WERI-Rb-1 (cell line): ENCODE measurements around the gene SNAP29.

ENCODE experiments used
- DNase-seq: peaks from one replicate; pipeline ENCODE4 v3.0.0-alpha.2; 2020
- H3K27ac ChIP-seq: fragments of 250-450 bp; sonication (Bioruptor Pico); 2 replicates; pipeline ENCODE4 v1.5.1; 2020; ENCODE audit warnings: mild to moderate bottlenecking, moderate library complexity
- H3K27me3 ChIP-seq: fragments of 250-450 bp; sonication (Bioruptor Pico); 2 replicates; pipeline ENCODE4 v1.5.1; 2021; ENCODE audit warnings: mild to moderate bottlenecking, low read depth, moderate library complexity; ENCODE audit not compliant: insufficient read depth, severe bottlenecking
- H3K36me3 ChIP-seq: fragments of 250-450 bp; sonication (Bioruptor Pico); 2 replicates; pipeline ENCODE4 v1.5.1; 2020; ENCODE audit warnings: mild to moderate bottlenecking, moderate library complexity
- H3K4me3 ChIP-seq: 2 replicates; pipeline ENCODE4 v1.5.1; 2011; ENCODE audit warnings: low read depth, mild to moderate bottlenecking, control low read depth, low read length
- H3K9me3 ChIP-seq: fragments of 250-450 bp; sonication (Bioruptor Pico); 2 replicates; pipeline ENCODE4 v1.5.1; 2021; ENCODE audit warnings: mild to moderate bottlenecking, moderate library complexity; ENCODE audit not compliant: severe bottlenecking
- TF ChIP-seq, protein P1 (sequence below): IDR thresholded peaks from 2 replicates; pipeline ENCODE4 v1.5.1; 2011; ENCODE audit warnings: low read depth, mild to moderate bottlenecking, control low read depth, inconsistent platforms, low read length

The SNAP29 gene

DNA sequence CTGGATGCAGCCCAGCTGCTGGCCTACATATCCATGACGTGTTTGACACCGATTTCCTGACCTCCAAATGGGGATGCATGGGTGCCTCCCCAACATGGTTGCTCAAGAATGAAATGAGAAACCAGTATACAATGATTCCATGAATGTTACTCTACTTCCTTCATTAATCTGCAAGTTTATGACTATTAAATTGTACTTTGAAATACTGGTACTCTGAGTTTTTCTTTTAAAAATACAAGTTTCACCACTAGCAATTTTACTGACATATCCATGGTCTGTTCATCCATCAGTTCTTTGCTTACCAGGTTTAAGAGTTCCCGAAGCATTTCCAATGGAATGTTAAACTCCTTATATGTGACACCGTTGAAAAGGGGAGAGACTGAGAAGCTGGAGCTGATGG lies 45.8 kb upstream of the SNAP29 start:
- Histone ChIP-seq H3K27ac (no peak overlapping the region), H3K27me3 (no peaks in the 10 kb centered on the region), H3K9me3 (no peaks in the 10 kb centered on the region), H3K36me3 (peaks cover 66% of the 10 kb centered on the region), H3K4me3 (no peak overlapping the region)
- TF ChIP-seq, protein P1, sequence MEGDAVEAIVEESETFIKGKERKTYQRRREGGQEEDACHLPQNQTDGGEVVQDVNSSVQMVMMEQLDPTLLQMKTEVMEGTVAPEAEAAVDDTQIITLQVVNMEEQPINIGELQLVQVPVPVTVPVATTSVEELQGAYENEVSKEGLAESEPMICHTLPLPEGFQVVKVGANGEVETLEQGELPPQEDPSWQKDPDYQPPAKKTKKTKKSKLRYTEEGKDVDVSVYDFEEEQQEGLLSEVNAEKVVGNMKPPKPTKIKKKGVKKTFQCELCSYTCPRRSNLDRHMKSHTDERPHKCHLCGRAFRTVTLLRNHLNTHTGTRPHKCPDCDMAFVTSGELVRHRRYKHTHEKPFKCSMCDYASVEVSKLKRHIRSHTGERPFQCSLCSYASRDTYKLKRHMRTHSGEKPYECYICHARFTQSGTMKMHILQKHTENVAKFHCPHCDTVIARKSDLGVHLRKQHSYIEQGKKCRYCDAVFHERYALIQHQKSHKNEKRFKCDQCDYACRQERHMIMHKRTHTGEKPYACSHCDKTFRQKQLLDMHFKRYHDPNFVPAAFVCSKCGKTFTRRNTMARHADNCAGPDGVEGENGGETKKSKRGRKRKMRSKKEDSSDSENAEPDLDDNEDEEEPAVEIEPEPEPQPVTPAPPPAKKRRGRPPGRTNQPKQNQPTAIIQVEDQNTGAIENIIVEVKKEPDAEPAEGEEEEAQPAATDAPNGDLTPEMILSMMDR, result no peak
- no peak for DNase-seq

DNA sequence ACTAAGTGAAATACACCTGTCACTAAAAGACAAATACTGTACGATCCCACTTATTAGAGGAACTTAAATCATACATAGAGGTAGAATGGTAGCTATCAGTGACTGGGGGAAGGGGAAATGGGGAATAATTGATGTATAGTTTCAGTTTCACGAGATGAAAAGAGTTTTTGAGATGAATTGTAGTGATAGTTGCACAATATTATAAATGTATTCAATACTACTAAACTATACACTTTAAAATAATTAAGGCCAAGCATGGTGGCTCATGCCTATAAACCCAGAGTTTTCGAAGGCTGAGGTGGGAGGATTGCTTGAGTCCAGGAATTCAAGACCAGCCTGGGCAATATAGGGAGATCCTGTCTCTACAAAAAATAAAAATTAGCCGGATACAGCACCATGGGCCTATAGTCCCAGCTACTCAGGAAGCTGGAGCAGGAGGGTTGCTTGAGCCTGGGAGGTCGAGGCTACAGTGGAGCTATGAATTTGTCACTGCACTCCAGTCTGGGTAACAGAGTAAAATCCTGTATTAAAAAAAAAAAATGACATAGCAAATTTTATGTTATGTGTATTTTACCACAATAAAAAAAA lies 44.5 kb upstream of the SNAP29 start:
- TF ChIP-seq, protein P1, result no peak
- no peak for DNase-seq
- Histone ChIP-seq H3K27ac (no peak overlapping the region), H3K4me3 (no peak overlapping the region), H3K27me3 (no peaks in the 10 kb centered on the region), H3K9me3 (no peaks in the 10 kb centered on the region), H3K36me3 (peaks cover 72% of the 10 kb centered on the region)

DNA sequence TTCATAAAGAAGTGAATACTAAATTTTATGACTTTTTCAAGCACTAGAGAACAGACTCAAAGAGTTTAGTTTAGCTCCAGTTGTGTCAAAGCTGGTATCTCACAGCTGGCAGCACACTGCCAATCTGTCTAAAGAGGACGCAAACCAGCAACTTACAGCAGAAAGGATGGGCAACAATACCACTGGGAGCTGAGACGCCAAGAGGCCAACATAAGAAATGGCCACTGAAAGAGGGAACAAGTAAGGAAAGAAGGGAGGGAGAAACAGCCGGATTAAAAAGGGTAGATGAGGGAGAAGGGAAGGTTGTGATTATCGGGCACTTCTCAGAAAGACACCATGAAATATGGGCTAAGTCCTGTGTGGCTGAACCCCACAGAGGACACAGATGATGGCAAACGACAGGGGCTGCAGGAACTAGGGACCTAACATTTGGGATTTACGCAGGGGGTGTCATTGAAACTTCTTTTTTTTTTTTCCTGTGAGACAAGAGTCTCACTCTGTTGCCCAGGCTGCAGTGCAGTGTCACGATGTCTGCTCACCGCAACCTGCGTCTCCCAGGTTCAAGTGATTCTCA lies 43.2 kb upstream of the SNAP29 start:
- no peaks in the 10 kb centered on the region for H3K27me3 ChIP-seq
- H3K9me3 ChIP-seq, result no peaks in the 10 kb centered on the region
- peaks cover 73% of the 10 kb centered on the region for H3K36me3 ChIP-seq
- TF ChIP-seq, protein P1, result no peak
- H3K4me3 ChIP-seq, result no peak overlapping the region
- no peak overlapping the region for H3K27ac ChIP-seq
- no peak for DNase-seq

DNA sequence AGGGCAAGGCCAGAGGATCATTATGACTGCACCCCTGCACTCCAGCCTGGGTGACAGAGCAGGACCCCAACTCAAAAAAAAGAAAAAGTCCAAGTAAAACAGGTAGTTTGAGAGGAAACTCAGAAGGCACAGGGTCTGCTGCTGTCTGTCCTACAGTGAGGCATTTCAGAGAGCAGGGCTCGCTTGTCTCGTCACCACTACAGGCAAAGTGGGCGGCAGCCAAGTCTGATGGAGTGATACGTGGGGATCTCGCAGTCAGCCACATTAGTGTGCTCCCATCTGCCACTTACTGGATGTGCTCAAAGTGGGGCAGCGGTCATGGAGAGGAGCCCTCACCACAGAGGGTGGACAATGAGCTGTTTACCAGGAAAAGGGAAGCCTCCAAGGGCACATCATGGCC lies 42.2 kb upstream of the SNAP29 start:
- no peak for DNase-seq
- peaks cover 71% of the 10 kb centered on the region for H3K36me3 ChIP-seq
- H3K4me3 ChIP-seq, result no peak overlapping the region
- H3K9me3 ChIP-seq, result no peaks in the 10 kb centered on the region
- H3K27ac ChIP-seq, result no peak overlapping the region
- no peaks in the 10 kb centered on the region for H3K27me3 ChIP-seq
- TF ChIP-seq, protein P1, result no peak

DNA sequence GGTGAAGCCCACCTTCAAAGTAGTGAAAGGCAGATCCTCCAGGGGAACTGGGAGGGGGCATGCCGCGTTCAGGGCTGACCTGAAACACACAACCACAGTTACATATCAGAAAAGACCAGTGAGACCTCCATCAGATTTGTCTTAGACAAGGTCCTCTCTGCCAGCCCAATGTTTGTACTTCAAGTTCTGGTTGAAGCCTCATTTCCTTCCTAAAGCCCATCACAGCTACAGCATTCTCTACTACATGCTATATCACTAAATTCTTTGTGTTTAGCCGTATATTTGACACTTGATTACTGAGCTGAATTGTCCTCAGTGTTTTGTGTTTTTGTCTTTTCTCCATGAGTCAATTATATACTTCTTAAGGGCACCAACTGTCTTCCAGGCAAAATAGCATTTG lies 40.3 kb upstream of the SNAP29 start:
- H3K36me3 ChIP-seq, result peaks cover 75% of the 10 kb centered on the region
- no peaks in the 10 kb centered on the region for H3K27me3 ChIP-seq

More for the DNA sequence above, 40.3 kb upstream of the SNAP29 start:
- DNase-seq, result no peak
- TF ChIP-seq, protein P1, result no peak
- Histone ChIP-seq H3K27ac (no peak overlapping the region), H3K4me3 (no peak overlapping the region), H3K9me3 (no peaks in the 10 kb centered on the region)
